ENCODE results near the gene CMSS1. TPM values are rescaled to one million over a fixed set of nuclear protein-coding genes. Genes with fewer than 3 reads are reported as not detected.

The CMSS1 gene
- total and polyA plus RNA-seq, 4 donors: 3.8 to 19.5 (median 7.5) TPM

DNA sequence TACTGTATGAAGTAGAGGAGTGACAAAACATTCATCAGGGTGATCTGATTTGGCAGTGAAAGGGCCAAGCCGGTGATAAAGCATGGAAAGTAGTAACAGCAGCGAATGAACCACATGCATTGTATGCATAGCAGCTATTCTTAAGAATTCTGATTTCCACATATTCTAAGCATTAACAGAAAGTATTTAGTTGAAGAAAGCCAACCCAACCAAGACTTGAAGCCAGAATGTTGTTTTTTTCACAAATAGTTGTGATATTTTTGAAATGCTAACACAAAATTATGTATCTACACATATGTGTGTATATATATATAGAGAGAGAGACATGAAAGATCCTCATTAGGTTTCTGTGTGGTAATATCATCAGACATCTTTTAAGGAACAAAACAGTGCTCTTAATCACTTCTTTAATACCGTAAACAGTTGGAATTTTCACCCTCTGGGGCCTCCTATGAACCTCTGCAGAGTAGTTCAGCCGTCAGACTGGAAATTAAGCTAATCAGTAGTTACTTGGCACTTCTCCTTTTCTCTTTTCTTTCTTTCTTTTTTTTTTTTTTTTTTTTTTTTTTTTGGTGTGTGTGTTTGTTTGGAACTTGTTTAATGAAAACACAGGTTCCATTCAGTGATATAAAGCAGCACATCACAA is 139.6 kb downstream of the CMSS1 start:
- no peak overlapping the region for H3K27ac ChIP-seq (ENCODE audit: low read depth in 1 of 2, low read length in 2 of 2)
- 86% methylated on average over 4 of the region's 4 CpGs for WGBS
- H3K36me3 ChIP-seq (ENCODE audit: control insufficient read depth in 4 of 4, insufficient read depth in 3 of 4, low read depth in 1 of 4, low read length in 3 of 4): no peaks in the 10 kb centered on the region
- DNase-seq (ENCODE audit: low spot score): no peak
- H3K9ac ChIP-seq (ENCODE audit: low read depth in 1 of 2, low read length in 2 of 2): no peak overlapping the region
- no peak overlapping the region for H3K4me3 ChIP-seq (ENCODE audit: low read depth in 1 of 3, low read length in 3 of 3)
- TF ChIP-seq EGR1 (IDR thresholded peaks at IDR 0.05; ENCODE audit: low read depth in 2 of 2): no peak
- TF ChIP-seq GABPA (IDR thresholded peaks at IDR 0.05 in 1 of 2, conservative IDR thresholded peaks at IDR 0.05 in 1 of 2): no peak
- TF ChIP-seq, protein P1, sequence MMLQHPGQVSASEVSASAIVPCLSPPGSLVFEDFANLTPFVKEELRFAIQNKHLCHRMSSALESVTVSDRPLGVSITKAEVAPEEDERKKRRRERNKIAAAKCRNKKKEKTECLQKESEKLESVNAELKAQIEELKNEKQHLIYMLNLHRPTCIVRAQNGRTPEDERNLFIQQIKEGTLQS (IDR thresholded peaks at IDR 0.05): no peak
- TF ChIP-seq, protein P2, sequence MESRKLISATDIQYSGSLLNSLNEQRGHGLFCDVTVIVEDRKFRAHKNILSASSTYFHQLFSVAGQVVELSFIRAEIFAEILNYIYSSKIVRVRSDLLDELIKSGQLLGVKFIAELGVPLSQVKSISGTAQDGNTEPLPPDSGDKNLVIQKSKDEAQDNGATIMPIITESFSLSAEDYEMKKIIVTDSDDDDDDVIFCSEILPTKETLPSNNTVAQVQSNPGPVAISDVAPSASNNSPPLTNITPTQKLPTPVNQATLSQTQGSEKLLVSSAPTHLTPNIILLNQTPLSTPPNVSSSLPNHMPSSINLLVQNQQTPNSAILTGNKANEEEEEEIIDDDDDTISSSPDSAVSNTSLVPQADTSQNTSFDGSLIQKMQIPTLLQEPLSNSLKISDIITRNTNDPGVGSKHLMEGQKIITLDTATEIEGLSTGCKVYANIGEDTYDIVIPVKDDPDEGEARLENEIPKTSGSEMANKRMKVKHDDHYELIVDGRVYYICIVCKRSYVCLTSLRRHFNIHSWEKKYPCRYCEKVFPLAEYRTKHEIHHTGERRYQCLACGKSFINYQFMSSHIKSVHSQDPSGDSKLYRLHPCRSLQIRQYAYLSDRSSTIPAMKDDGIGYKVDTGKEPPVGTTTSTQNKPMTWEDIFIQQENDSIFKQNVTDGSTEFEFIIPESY (IDR thresholded peaks at IDR 0.05): no peak
- TF ChIP-seq NR2F2 (IDR thresholded peaks at IDR 0.05): no peak
- no peak for TF ChIP-seq TAF1 (conservative IDR thresholded peaks at IDR 0.05)
- no peak for TF ChIP-seq HNF4A (conservative IDR thresholded peaks at IDR 0.05)
- no peak for TF ChIP-seq YY1 (IDR thresholded peaks at IDR 0.05)
- H3K27me3 ChIP-seq (ENCODE audit: control insufficient read depth in 4 of 4, insufficient read depth in 4 of 4, low read length in 3 of 4): no peaks in the 10 kb centered on the region
- peaks cover 2 to 22% (median 13%) of the 10 kb centered on the region in 4 donors for H3K4me1 ChIP-seq (ENCODE audit: control insufficient read depth in 4 of 4, insufficient read depth in 4 of 4, low read length in 3 of 4)
- no peaks in the 10 kb centered on the region for H3K9me3 ChIP-seq (ENCODE audit: control insufficient read depth in 4 of 4, low read length in 3 of 4)

DNA sequence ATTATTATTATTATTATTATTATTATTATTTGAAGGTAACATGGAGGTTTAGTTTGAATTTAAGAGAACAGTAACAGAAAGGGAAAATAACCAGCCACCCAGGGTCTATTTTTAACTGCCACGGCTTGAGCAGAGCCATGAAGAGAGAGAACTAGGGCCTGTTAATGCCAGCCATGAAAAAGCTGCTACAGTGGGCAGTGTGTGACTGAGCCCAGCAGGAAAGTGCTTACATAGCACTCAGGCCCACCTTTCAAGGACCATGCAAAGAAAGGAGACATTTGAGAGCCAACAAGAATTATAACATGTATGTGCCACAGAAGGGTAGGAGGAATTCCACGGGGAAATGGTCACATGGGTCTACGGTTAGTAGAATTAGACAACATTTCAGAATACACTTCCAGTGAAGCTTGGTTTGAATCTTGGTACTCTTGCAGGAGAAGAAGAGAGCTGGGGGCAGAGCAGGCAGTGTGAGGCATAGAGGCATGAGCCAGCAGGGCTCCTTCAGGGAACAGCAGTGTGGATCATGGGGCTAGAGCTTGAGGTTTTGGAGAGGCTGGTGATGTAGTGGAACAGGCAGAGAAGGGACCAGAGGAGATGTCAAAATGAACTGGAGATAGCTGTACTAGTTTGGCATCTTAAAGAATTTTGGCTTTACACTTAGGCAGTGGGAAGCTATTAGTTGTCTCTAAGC is 140.7 kb downstream of the CMSS1 start:
- Histone ChIP-seq H3K4me3 (ENCODE audit: low read depth in 1 of 3, low read length in 3 of 3) (no peak overlapping the region), H3K9me3 (ENCODE audit: control insufficient read depth in 4 of 4, low read length in 3 of 4) (no peaks in the 10 kb centered on the region), H3K27ac (ENCODE audit: low read depth in 1 of 2, low read length in 2 of 2) (no peak overlapping the region), H3K27me3 (ENCODE audit: control insufficient read depth in 4 of 4, insufficient read depth in 4 of 4, low read length in 3 of 4) (no peaks in the 10 kb centered on the region), H3K4me1 (ENCODE audit: control insufficient read depth in 4 of 4, insufficient read depth in 4 of 4, low read length in 3 of 4) (peaks cover 2 to 22% (median 13%) of the 10 kb centered on the region in 4 donors), H3K36me3 (ENCODE audit: control insufficient read depth in 4 of 4, insufficient read depth in 3 of 4, low read depth in 1 of 4, low read length in 3 of 4) (no peaks in the 10 kb centered on the region), H3K9ac (ENCODE audit: low read depth in 1 of 2, low read length in 2 of 2) (no peak overlapping the region)
- no peak for TF ChIP-seq RAD21 (IDR thresholded peaks at IDR 0.05)
- no peak for TF ChIP-seq RXRA (IDR thresholded peaks at IDR 0.05)
- DNase-seq (ENCODE audit: low spot score): no peak
- WGBS: 90% methylated on average over 3 of the region's 3 CpGs

DNA sequence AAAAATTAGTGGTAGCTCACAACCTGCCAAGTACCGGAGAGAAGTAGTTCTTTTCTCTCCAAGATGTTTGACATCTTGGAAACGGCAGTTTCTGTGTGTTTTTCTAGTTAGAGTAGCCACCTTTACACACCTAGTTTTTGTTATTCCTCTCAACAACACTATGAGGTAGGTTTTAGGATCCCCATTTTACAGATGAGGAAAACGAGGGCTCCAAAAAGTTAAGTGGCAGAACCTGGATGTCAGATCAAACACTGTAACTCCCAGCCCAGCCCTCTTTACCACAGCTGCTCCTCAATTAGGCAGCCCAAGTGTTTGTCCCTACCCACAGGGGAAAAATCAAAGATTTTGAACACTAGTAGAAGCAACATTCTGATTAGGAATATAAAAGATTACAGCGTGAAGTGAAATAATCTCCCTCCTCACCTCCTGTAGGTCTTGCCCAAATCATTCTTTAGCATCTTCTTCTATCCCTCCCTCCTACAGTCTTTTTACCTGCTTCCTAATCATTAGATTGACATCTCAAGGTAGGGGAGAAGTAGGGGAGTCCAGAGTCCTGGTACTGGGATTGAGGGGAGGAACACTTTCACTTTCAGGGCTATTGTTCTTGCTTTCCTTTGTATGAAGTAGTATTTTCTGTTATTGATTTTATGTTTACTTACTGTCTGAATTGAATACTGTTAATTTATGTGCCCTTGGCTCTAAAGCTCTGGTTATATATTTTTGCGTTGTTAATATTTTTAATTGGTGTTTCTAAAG is 142.6 kb downstream of the CMSS1 start:
- Histone ChIP-seq H3K9me3 (ENCODE audit: control insufficient read depth in 4 of 4, low read length in 3 of 4) (no peaks in the 10 kb centered on the region), H3K9ac (ENCODE audit: low read depth in 1 of 2, low read length in 2 of 2) (no peak overlapping the region), H3K36me3 (ENCODE audit: control insufficient read depth in 4 of 4, insufficient read depth in 3 of 4, low read depth in 1 of 4, low read length in 3 of 4) (no peaks in the 10 kb centered on the region), H3K27me3 (ENCODE audit: control insufficient read depth in 4 of 4, insufficient read depth in 4 of 4, low read length in 3 of 4) (no peaks in the 10 kb centered on the region), H3K27ac (ENCODE audit: low read depth in 1 of 2, low read length in 2 of 2) (no peak overlapping the region), H3K4me1 (ENCODE audit: control insufficient read depth in 4 of 4, insufficient read depth in 4 of 4, low read length in 3 of 4) (peaks cover 2 to 14% (median 9%) of the 10 kb centered on the region in 4 donors), H3K4me3 (ENCODE audit: low read depth in 1 of 3, low read length in 3 of 3) (no peak overlapping the region)
- 75% methylated on average over 5 of the region's 5 CpGs for WGBS
- TF ChIP-seq HNF4A (conservative IDR thresholded peaks at IDR 0.05) (peak in 1 of 2 donors; percentile 7), JUND (IDR thresholded peaks at IDR 0.05) (no peak)
- DNase-seq (ENCODE audit: low spot score): no peak
